Fibroblast of the aortic adventitia (primary cell): ENCODE measurements around the gene BIN1. TPM values are rescaled to one million over a fixed set of nuclear protein-coding genes. Genes with fewer than 3 reads are reported as not detected.

Experiments
- DNase-seq: peaks from one replicate; pipeline ENCODE4 v3.0.0-alpha.2; 2010; ENCODE audit warnings: low read depth
- H3K4me3 ChIP-seq: 2 replicates; pipeline ENCODE4 v1.5.1; 2011; ENCODE audit warnings: low read depth, mild to moderate bottlenecking, control low read depth, low read length, moderate library complexity
- CTCF ChIP-seq: IDR thresholded peaks from 2 replicates; pipeline ENCODE4 v1.5.1; 2011; ENCODE audit warnings: mild to moderate bottlenecking, low read length, control low read depth, inconsistent platforms; ENCODE audit not compliant: insufficient read depth
- total RNA-seq: library from RNA; depleted of rRNA; stranded (reverse); fragments of >200 nt; gene quantifications from 2 replicates; pipeline ENCODE4 v1.2.3, GENCODE V29; 2012; ENCODE audit warnings: low replicate concordance

Gene BIN1
- total RNA-seq, 1 donor: 68.7 TPM

GRCh38 chr2:127149384-127149783 is 42.4 kb upstream of the BIN1 start:
- no peak overlapping the region for H3K4me3 ChIP-seq
- no peak for TF ChIP-seq CTCF
- DNase-seq: peak; percentile 86

- no peak for TF ChIP-seq CTCF
- H3K4me3 ChIP-seq: no peak overlapping the region
- DNase-seq: no peak
Measured at GRCh38 chr2:127146820-127147502, 40.0 kb upstream of the BIN1 start.

- no peak overlapping the region for H3K4me3 ChIP-seq
- TF ChIP-seq CTCF: no peak
- DNase-seq: no peak
Measured at GRCh38 chr2:127146071-127146725, 39.2 kb upstream of the BIN1 start.

DNA sequence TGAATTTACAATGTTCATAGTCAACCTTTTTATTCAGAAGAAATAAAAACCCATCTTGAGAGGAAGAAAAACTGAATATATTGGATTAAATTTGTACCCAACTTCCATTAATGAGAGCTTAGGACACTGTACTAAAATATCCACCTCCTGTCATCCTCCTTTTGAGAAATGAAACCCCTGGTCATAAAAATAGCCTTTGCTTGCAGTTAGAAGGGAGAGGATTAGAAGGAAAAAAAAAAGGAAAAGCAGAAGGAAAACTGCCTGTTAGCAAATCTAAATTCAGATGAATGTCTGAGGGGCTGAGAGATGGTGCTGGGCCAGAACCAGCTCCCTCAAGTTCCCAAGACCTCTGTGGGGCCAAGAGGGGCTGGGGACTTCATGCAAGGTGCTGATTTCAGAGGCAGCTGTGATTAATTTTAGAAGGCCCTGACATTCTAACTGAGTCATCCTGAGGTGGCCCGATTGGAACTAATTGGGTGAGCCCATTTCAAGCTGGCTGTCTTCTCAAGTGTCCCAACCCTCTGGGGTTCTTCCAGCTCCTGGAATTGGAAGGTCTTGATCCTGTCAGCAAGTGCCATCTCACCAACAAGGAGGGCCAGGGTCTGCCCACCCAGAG is 38.4 kb upstream of the BIN1 start:
- DNase-seq: peak; percentile 27
- H3K4me3 ChIP-seq: no peak overlapping the region
- no peak for TF ChIP-seq CTCF

DNA sequence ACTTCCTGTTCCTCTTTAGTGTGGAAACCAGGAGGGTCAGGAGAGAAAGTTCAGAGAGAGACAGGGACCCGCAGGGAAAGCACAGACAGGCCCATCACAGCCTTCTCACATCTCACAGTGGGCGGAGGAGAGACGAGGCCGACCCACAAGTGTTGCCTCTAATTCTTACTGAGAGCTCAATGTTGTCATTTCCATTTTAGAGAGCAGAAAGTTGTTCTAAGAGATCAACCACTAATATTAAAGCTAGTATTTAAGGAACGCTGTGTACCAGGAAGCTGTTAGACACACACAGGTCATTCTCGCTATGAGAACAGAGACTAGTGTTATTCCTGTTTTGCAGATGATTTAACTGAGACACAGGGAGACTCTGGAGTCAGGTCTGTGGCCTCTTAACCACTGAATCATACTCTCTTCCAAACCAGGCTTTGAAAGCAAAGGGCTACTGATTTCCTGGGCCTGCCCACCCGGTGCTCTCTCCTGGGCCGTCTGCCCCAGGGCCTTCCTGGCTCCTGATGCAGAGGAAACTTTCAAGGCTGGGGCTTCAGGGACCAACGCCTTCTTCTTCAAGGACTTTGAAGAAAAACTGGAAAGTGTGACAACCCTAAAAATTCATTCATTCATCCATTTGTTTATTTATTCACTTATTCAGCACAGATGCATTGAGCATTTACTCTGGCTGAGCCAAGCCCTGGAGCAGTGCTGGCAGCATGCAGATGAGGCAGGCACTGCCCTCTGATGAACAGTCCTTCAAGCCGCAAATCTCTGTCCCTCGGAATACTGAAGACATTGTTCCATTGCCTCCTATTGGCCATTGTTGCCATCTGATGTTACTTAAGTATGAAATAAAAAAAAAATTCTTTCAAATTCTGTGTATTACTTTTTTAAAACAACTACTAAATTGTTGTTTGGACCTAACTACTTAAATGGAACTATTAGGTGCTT is 37.2 kb upstream of the BIN1 start:
- TF ChIP-seq CTCF: no peak
- no peak overlapping the region for H3K4me3 ChIP-seq
- peak; percentile 17 for DNase-seq
